ENCODE measurements around the gene RELL1.
"Not testable (repeated sequence)": the region's sequence is repeated elsewhere in the genome, so short reads cannot be mapped to it uniquely, and the experiment has no call there.

Gene RELL1

GRCh38 chr4:37675587-37676290, 10.4 kb downstream of the RELL1 start:
- Mint-ChIP-seq H3K4me1 (peaks cover 50% of the 10 kb centered on the region), H3K4me3 (peak overlapping the region in 1 of 3 experiments; percentile 57), H3K36me3 (ENCODE audit: low read depth) (peaks cover 17% of the 10 kb centered on the region), H3K27ac (peak overlapping the region in 2 of 3 experiments; percentile 40 to 66), H3K27me3 (ENCODE audit: low read depth) (no peaks in the 10 kb centered on the region), H3K9me3 (no peaks in the 10 kb centered on the region)
- no peak for TF ChIP-seq CTCF (IDR thresholded peaks at IDR 0.05; ENCODE audit: unreplicated experiment in 3 of 3)

GRCh38 chr4:37674439-37674838, 11.7 kb downstream of the RELL1 start:
- no peaks in the 10 kb centered on the region for H3K27me3 Mint-ChIP-seq (ENCODE audit: low read depth)
- no peaks in the 10 kb centered on the region for H3K9me3 Mint-ChIP-seq
- H3K4me3 Mint-ChIP-seq, result no peak overlapping the region
- peaks cover 21% of the 10 kb centered on the region for H3K36me3 Mint-ChIP-seq (ENCODE audit: low read depth)
- TF ChIP-seq CTCF (IDR thresholded peaks at IDR 0.05; ENCODE audit: unreplicated experiment in 3 of 3), result no peak
- peaks cover 50% of the 10 kb centered on the region for H3K4me1 Mint-ChIP-seq
- H3K27ac Mint-ChIP-seq, result peak overlapping the region in 1 of 3 experiments; percentile 22

GRCh38 chr4:37673538-37674192, 12.5 kb downstream of the RELL1 start:
- peaks cover 48% of the 10 kb centered on the region for H3K4me1 Mint-ChIP-seq
- no peak for TF ChIP-seq CTCF (IDR thresholded peaks at IDR 0.05; ENCODE audit: unreplicated experiment in 3 of 3)
- peak overlapping the region in 2 of 3 experiments; percentile 18 to 22 for H3K27ac Mint-ChIP-seq
- no peaks in the 10 kb centered on the region for H3K9me3 Mint-ChIP-seq
- H3K36me3 Mint-ChIP-seq (ENCODE audit: low read depth), result peaks cover 21% of the 10 kb centered on the region
- no peaks in the 10 kb centered on the region for H3K27me3 Mint-ChIP-seq (ENCODE audit: low read depth)
- peak overlapping the region in 1 of 3 experiments; percentile 27 for H3K4me3 Mint-ChIP-seq

GRCh38 chr4:37671072-37671471, 15.1 kb downstream of the RELL1 start:
- Mint-ChIP-seq H3K4me3 (no peak overlapping the region), H3K36me3 (ENCODE audit: low read depth) (peaks cover 23% of the 10 kb centered on the region), H3K9me3 (no peaks in the 10 kb centered on the region), H3K4me1 (peaks cover 43% of the 10 kb centered on the region), H3K27me3 (ENCODE audit: low read depth) (no peaks in the 10 kb centered on the region), H3K27ac (no peak overlapping the region)
- TF ChIP-seq CTCF (IDR thresholded peaks at IDR 0.05; ENCODE audit: unreplicated experiment in 3 of 3), result no peak

- no peak for TF ChIP-seq CTCF (IDR thresholded peaks at IDR 0.05; ENCODE audit: unreplicated experiment in 3 of 3)
- H3K36me3 Mint-ChIP-seq (ENCODE audit: low read depth), result peaks cover 23% of the 10 kb centered on the region
- H3K4me1 Mint-ChIP-seq, result peaks cover 45% of the 10 kb centered on the region
- H3K27ac Mint-ChIP-seq, result no peak overlapping the region
- H3K9me3 Mint-ChIP-seq, result no peaks in the 10 kb centered on the region
- no peaks in the 10 kb centered on the region for H3K27me3 Mint-ChIP-seq (ENCODE audit: low read depth)
- no peak overlapping the region for H3K4me3 Mint-ChIP-seq
These were observed 15.9 kb downstream of the RELL1 start for GRCh38 chr4:37670249-37670648.

GRCh38 chr4:37669124-37669523, 17.1 kb downstream of the RELL1 start:
- Mint-ChIP-seq H3K4me1 (peaks cover 45% of the 10 kb centered on the region), H3K36me3 (ENCODE audit: low read depth) (peaks cover 23% of the 10 kb centered on the region)
- not testable (repeated sequence) for H3K27me3 Mint-ChIP-seq (ENCODE audit: low read depth); H3K4me3 Mint-ChIP-seq; H3K27ac Mint-ChIP-seq; H3K9me3 Mint-ChIP-seq

Measured in nephron (organoid).